ENCODE measurements around the gene CAV2.

The CAV2 gene

DNA sequence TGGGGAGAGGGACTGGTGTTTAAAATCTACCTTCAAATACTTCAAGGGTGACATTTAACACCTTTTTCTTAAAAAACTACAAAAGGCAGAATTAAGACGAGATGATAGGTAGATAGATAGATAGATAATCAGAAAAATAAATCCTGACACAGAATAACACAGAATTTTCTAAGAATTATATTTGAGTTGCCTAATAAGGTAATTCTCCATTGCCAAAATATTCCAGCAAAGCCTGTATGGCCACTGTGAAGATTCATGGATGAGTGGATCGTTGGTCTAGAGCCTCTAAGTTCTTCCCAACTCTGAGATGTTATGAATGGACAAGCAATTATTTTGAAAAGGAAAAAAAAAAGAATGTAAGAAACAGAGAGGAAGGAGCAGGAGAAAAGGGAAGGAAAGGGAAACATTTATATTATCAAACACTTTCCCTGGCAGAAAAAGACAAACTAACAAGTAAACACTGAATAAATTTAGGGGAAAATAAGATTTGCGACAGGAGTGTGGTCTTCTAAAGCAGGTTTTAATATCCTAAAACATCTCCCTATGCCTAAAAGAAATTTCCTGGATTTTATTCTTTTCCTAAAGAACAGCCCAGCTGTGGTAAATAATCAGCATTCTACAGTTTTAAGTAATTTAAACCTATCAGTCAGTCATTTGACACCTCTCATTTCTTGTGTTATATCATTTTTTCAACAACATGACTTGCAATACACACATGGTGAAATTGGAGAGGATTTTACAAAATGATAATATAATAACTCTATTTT lies 7.5 kb upstream of the CAV2 start:
- Histone ChIP-seq H3F3A (ENCODE audit: insufficient read depth) (no peaks in the 10 kb centered on the region), H3K79me2 (ENCODE audit: insufficient read depth, low read length) (no peaks in the 10 kb centered on the region), H2AFZ (ENCODE audit: low read depth, low read length, severe bottlenecking) (no peak overlapping the region), H3K27me3 (ENCODE audit: low read length) (no peaks in the 10 kb centered on the region; the same call in 1 of the 2 replicates), H3K4me2 (ENCODE audit: low read depth, low read length, poor library complexity, severe bottlenecking) (no peak overlapping the region), H3K9ac (ENCODE audit: low read length) (no peak overlapping the region), H4K20me1 (ENCODE audit: low read depth, low read length) (no peaks in the 10 kb centered on the region), H3K4me3 (ENCODE audit: insufficient read depth, low read length, poor library complexity, severe bottlenecking) (no peak overlapping the region), H3K36me3 (ENCODE audit: low read length) (no peaks in the 10 kb centered on the region), H3K9me3 (ENCODE audit: insufficient read depth, low read length) (no peaks in the 10 kb centered on the region), H3K27ac (ENCODE audit: low read depth, low read length) (no peak overlapping the region), H3K9me2 (replicated peaks; ENCODE audit: insufficient read depth, low read length) (no peaks in the 10 kb centered on the region)
- TF ChIP-seq, protein P1, sequence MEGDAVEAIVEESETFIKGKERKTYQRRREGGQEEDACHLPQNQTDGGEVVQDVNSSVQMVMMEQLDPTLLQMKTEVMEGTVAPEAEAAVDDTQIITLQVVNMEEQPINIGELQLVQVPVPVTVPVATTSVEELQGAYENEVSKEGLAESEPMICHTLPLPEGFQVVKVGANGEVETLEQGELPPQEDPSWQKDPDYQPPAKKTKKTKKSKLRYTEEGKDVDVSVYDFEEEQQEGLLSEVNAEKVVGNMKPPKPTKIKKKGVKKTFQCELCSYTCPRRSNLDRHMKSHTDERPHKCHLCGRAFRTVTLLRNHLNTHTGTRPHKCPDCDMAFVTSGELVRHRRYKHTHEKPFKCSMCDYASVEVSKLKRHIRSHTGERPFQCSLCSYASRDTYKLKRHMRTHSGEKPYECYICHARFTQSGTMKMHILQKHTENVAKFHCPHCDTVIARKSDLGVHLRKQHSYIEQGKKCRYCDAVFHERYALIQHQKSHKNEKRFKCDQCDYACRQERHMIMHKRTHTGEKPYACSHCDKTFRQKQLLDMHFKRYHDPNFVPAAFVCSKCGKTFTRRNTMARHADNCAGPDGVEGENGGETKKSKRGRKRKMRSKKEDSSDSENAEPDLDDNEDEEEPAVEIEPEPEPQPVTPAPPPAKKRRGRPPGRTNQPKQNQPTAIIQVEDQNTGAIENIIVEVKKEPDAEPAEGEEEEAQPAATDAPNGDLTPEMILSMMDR (IDR thresholded peaks at IDR 0.05; ENCODE audit: insufficient read depth, low read length, poor library complexity, severe bottlenecking) = no peak
- TF ChIP-seq EZH2phosphoT487 (conservative IDR thresholded peaks at IDR 0.05; ENCODE audit: low read length) = no peak

DNA sequence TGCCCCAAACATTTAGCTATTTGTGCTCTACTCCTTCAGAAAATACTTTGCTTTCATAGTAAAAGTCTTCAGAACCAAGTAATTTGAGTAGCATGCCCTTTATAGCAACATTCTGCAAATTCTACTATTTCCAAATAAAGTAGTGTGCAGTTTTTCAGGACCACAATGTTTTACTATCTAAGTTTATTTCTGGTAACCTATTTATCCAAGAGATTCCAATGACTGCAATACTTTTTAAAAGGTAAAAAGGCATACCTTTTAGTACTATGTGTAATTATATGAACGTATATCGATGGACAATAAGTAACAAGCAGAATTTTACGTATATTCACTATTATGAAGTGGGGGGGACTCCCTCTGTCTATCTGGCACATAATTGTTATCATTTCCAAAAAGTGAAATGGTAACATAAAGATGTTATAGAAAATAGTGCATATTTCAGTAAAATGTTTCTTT lies 6.9 kb upstream of the CAV2 start:
- Histone ChIP-seq H3K27ac (ENCODE audit: low read depth, low read length) (no peak overlapping the region), H3K9me2 (replicated peaks; ENCODE audit: insufficient read depth, low read length) (no peaks in the 10 kb centered on the region), H3K9me3 (ENCODE audit: insufficient read depth, low read length) (no peaks in the 10 kb centered on the region), H3K27me3 (ENCODE audit: low read length) (no peaks in the 10 kb centered on the region; the same call in 1 of the 2 replicates), H3K4me3 (ENCODE audit: insufficient read depth, low read length, poor library complexity, severe bottlenecking) (no peak overlapping the region), H3K36me3 (ENCODE audit: low read length) (no peaks in the 10 kb centered on the region), H3K79me2 (ENCODE audit: insufficient read depth, low read length) (no peaks in the 10 kb centered on the region), H4K20me1 (ENCODE audit: low read depth, low read length) (no peaks in the 10 kb centered on the region), H3F3A (ENCODE audit: insufficient read depth) (no peaks in the 10 kb centered on the region), H3K9ac (ENCODE audit: low read length) (no peak overlapping the region), H3K4me2 (ENCODE audit: low read depth, low read length, poor library complexity, severe bottlenecking) (no peak overlapping the region), H2AFZ (ENCODE audit: low read depth, low read length, severe bottlenecking) (no peak overlapping the region)
- no peak for TF ChIP-seq EZH2phosphoT487 (conservative IDR thresholded peaks at IDR 0.05; ENCODE audit: low read length)
- TF ChIP-seq, protein P1 (IDR thresholded peaks at IDR 0.05; ENCODE audit: insufficient read depth, low read length, poor library complexity, severe bottlenecking) = no peak

DNA sequence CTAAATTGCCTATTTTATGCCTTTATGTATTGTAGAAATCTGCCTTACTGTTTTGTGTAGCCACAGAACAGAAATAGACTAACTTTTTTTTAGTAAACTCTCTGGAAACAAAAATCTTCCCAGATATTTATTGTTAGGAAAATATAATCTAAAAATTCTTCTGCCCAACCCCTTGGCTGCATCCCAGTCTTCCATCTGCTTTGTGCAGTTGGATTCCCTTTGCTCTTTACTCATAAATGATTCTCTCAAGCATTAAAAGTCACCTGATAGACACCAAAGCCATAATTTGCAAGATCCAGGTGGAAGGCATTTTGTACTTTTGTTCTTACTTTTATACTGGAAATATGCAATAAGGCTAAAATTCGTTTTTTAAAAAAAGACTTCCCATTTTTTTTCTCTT lies 6.1 kb upstream of the CAV2 start:
- Histone ChIP-seq H3K27me3 (ENCODE audit: low read length) (no peaks in the 10 kb centered on the region; the same call in 1 of the 2 replicates), H3F3A (ENCODE audit: insufficient read depth) (no peaks in the 10 kb centered on the region), H3K4me3 (ENCODE audit: insufficient read depth, low read length, poor library complexity, severe bottlenecking) (no peak overlapping the region), H3K9ac (ENCODE audit: low read length) (no peak overlapping the region), H3K27ac (ENCODE audit: low read depth, low read length) (no peak overlapping the region), H4K20me1 (ENCODE audit: low read depth, low read length) (no peaks in the 10 kb centered on the region), H3K4me2 (ENCODE audit: low read depth, low read length, poor library complexity, severe bottlenecking) (no peak overlapping the region), H3K9me2 (replicated peaks; ENCODE audit: insufficient read depth, low read length) (no peaks in the 10 kb centered on the region), H3K36me3 (ENCODE audit: low read length) (no peaks in the 10 kb centered on the region), H2AFZ (ENCODE audit: low read depth, low read length, severe bottlenecking) (no peak overlapping the region), H3K79me2 (ENCODE audit: insufficient read depth, low read length) (no peaks in the 10 kb centered on the region), H3K9me3 (ENCODE audit: insufficient read depth, low read length) (no peaks in the 10 kb centered on the region)
- TF ChIP-seq, protein P1 (IDR thresholded peaks at IDR 0.05; ENCODE audit: insufficient read depth, low read length, poor library complexity, severe bottlenecking) = no peak
- no peak for TF ChIP-seq EZH2phosphoT487 (conservative IDR thresholded peaks at IDR 0.05; ENCODE audit: low read length)

Measured in SU-DHL-6 (cell line).